T-helper 2 cell treated with Interferon-gamma antibody and Interleukin-4, amounts not matched to agents 100 ng/mL and 5 ng/mL, for 36 hours (primary cell): ENCODE data around the gene HEXD. TPM values are rescaled to one million over a fixed set of nuclear protein-coding genes. Genes with fewer than 3 reads are reported as not detected.
"Not testable (repeated sequence)": the region's sequence is repeated elsewhere in the genome, so short reads cannot be mapped to it uniquely, and the experiment has no call there.

ENCODE experiments used
- intact Hi-C: fragments of 100-400 bp; cut with micrococcal nuclease; formaldehyde crosslinking; loops from one replicate; pipeline ENCODE4 v1.15.1; 2023
- total RNA-seq: library from RNA; stranded (reverse); gene quantifications from 2 replicates; pipeline ENCODE4 v1.2.3, GENCODE V29; 2022

The HEXD gene
- total RNA-seq, 1 donor from 2014 or later, result 51.1 TPM

DNA sequence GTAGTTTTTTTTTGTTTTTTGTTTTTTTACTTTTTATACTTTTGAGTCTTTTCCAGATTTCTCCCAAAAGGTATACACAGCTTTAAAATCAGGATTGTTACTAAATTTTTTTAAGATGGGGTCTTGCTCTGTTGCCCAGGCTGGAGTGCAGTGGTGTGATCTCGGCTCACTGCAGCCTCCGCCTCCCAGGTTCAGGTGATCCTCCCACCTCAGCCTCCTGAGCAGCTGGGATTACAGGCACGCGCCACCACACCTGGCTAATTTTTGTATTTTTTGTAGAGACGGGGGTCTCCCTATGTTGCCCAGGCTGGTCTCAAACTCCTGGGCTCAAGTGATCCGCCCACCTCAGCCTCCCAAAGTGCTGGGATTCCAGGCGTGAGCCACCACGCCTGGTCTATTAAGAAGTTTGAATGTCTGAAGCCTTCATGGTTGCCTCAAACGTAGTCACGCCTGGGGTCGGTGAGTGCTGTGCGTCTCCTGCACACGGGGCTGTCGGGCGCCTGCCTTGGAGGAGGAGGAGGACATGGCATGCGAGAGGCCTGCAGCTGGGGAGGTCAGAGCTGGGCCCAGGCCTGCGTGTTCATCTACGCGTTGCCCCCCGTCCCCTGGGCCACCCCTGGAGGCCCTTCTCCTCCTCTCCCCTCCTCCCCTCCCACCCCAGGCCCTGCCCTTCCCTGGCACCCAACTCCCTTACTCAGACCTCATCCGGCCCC lies 35.8 kb upstream of the HEXD start:
- intact Hi-C loops, result not testable (repeated sequence)

DNA sequence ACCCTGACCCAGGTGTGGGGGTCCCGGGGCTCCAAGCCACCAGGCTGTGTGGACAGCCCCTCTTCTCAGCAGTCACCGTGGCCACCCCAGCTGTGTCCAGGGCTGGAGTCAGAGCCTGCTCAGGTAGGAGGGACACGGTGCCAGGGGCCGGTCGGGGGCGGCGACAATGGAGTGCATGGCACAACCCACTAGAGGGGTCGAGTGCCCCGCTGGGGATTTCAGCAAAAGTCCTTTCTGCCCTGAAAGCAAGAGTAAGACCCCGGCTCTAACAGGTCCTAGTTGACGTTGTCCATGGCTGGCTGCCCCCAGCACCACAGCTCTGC lies 35.3 kb upstream of the HEXD start:
- intact Hi-C loops, result no loop called here

DNA sequence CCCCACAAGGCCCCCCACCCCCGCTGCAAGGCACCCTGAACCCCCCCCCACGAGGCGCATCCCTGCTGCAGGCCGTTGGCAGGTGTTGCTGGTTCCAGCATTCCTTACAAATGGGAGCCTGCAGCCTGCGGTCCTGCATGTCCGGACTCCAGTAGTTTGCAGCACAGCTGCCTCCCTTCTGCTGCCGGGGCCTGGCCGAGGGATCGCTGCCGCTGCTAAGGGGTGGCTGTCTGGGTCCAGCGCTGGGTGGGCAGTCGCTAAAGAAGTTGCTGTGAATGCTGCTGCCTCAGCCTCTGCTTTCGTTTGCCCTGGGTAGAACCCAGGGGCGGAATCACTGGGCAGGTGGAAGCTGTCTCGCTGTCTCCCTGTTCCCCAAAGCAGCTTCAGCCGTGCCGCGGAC lies 34.7 kb upstream of the HEXD start:
- intact Hi-C loops, result no loop called here

- intact Hi-C loops, result no loop called here
Observed at GRCh38 chr17:82384051-82384729, 34.0 kb upstream of the HEXD start.

GRCh38 chr17:82384730-82385481 lies 33.2 kb upstream of the HEXD start:
- intact Hi-C loops, result no loop called here

GRCh38 chr17:82385559-82386254 lies 32.4 kb upstream of the HEXD start:
- intact Hi-C loops, result no loop called here

DNA sequence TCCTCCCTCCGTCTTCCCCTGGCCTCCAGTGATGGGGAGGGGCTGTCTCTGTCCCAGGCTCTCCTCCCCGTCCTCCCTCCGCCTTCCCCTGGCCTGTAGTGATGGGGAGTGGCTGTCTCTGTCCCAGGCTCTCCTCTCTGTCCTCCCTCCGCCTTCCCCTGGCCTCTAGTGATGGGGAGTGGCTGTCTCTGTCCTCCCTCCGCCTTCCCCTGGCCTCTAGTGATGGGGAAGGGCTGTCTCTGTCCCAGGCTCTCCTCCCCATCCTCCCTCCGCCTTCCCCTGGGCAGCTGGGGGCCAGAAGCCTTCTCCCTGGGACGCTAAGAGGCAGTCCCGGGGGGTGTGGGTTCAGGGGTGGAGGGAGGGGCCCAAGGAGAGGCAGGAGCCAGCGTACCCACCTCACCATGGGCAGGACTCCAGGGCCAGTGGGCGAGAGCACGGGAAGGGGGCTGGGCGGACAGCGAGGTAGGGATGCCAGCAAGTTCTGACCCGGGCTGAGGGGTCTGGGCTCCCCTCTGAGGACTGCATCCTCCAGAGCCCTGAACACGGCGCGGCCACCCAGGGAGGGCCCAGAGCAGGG lies 31.8 kb upstream of the HEXD start:
- intact Hi-C loops, result no loop called here

DNA sequence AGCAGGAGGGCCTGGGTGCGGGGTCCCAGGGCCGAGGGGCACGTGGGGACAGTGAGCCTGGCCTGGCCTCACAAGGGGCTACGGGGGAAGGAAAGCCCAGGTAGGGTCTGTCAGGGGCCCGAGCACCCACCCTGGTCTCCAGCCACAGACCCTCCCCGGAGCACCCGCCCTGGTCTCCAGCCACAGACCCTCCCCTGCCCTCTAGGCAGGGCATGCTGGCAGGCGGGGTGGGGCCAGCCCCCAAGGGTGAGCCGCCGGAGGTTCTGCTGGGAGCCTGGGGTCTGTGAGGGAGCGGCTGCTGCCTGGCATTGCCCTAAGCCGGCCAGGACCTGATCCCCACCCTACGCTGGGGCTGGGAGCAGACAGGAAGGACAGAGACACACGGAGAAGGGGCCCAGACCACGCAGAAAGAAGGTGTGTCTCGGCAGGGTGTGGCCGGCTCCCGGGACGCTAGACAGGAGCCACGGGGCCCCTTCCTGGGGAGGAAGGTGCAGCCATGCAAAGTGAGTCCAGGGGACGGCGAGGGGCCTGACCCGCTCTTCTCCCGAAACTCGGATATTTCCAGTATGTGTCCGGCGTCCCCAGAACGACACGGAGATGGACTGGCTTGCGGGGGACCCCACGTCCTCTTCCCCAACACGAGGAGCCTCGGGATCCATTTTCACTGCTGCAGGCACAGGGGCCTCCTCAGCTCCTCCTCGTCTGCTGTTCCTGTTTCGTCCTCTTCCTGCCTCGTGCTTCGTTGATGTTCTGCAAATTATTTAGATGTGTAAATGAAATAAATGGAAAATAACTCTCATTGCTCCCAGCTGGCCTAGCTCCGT lies 31.1 kb upstream of the HEXD start:
- intact Hi-C loops, result no loop called here

DNA sequence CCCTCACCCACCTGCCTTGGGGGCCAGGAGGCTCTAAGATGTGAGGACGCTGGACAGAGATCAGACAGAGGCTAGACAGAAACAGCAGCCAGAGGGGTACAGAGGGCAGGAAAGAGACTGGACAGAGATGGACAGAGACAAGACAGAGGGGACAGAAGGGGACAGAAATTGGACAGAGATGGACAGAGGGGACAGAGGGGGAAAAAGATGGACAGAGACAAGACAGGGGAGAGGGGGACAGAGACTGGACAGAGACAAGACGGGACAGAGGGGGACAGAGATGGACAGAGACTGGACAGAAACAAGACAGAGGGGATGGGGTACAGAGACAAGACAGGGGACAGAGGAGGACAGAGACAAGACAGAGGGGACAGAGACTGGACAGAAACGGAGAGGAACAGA lies 30.4 kb upstream of the HEXD start:
- intact Hi-C loops, result no loop called here

- intact Hi-C loops, result no loop called here
Observed at GRCh38 chr17:82388223-82388921, 29.8 kb upstream of the HEXD start.

GRCh38 chr17:82388922-82389283 lies 29.2 kb upstream of the HEXD start:
- intact Hi-C loops, result no loop called here

DNA sequence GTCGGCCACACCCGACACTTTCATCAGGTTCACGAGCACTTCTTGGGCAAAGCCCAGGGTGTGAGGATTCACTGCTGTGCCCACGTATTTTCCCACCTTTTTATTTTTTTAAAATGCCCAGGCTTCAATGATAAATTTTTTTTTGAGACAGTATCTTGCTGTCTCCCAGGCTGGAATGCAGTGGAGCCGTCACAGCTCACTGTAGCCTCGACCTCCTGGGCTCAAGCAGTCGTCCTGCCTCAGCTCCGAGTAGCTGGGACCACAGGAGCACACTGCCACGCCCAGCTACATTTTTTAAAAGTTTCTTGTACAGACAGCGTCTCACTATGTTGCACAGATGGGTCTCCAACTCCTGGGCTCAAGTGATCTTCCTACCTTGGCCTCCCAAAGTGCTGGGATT lies 28.8 kb upstream of the HEXD start:
- intact Hi-C loops, result no loop called here

DNA sequence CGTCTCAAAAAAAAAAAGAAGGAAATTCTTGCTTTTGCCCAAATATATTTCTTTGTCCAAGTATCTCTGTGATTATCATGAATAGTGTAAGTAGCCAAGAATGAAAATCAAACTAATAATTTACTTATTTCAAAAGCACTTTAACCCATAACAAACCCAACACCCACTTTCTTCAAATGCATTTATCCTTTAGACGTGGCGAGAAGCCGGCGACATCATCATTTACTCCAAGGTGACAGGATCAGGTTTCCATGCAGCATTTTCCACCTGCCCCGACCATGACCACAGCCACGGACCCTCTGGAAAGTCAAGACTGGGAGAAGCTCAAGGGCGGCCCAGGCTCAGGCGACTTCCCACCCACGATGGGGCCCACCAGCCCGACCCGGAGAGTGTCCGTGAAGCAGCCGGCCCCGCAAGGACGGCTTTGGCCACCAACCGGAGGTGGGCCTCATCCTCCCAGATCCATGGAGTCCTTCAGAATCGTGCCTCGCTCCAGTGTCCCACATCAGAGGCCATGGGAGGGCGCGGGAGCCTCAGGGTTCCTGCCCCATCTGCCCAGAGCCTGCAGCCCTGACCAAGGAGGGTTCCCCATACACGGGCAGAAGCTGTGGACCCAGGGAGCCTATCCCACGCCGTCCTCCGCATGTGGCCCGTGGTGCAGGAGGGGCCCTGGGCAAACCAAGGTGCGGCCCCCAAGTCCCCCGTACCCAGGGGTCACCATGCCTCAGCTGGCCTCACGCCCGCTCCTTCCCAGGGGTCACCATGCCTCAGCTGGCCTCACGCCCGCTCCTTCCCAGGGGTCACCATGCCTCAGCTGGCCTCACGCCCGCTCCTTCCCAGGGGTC lies 27.9 kb upstream of the HEXD start:
- intact Hi-C loops, result no loop called here

GRCh38 chr17:82390860-82391435 lies 27.2 kb upstream of the HEXD start:
- intact Hi-C loops, result no loop called here

DNA sequence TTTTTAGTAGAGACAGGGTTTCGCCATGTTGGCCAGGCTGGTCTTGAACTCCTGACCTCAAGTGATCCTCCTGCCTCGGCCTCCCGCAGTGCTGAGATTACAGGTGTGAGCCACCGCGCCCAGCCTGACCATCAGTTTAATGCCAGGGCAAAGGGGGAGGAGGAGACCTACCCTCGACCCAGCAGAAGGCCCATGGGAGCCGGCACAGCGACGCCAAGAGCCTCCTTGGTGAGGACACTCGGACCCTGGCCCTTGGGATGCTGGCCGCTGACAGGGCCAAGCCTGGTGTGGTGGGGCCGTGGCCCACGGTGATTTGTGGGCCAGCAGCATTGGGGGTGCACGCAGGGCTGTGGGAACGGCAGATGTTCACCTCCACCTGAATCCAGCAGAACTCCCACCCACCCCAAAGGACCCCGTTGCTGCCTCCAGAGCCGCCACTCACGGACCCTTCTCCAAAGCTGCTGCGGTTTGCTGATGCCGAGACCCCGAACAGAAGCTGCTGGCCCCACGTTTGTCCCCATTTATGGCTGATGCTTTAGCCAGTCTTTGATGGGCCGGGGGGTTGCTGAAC lies 26.6 kb upstream of the HEXD start:
- intact Hi-C loops, result no loop called here

- intact Hi-C loops, result no loop called here
Observed at GRCh38 chr17:82392209-82392920, 25.8 kb upstream of the HEXD start.

DNA sequence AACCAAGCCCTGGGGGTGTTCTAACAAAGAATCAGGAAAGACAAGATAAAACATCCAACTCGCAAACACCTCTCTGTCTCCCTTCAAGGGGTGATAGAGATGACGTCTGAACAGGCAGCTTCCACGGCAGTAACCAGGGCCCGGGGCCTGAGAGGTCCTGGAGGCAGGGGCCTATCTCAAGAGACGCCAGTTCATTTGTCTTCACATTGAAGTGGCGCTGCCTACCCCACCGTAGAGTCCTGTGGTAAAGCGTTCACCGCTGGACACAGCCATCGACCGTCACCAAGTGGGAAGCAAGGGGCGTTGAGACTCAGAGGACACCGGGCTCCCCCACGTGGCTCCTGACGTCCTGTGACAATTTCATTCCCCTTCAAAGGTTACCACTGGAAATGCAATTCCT lies 25.2 kb upstream of the HEXD start:
- intact Hi-C loops, result no loop called here

GRCh38 chr17:82394278-82394677 lies 23.9 kb upstream of the HEXD start:
- intact Hi-C loops, result no loop called here
